NB4 (cell line): ENCODE data around the gene IL17RA.
"Not testable (repeated sequence)": the region's sequence is repeated elsewhere in the genome, so short reads cannot be mapped to it uniquely, and the experiment has no call there.

Source experiments
- CTCF ChIP-seq: IDR thresholded peaks from one replicate; pipeline ENCODE4 v1.5.1; 2012; ENCODE audit warnings: low read depth, low read length
- POLR2A ChIP-seq: IDR thresholded peaks from 2 replicates; pipeline ENCODE4 v1.6.1; 2011; ENCODE audit warnings: mild to moderate bottlenecking; ENCODE audit not compliant: insufficient read length; ENCODE audit errors: extremely low read depth

DNA sequence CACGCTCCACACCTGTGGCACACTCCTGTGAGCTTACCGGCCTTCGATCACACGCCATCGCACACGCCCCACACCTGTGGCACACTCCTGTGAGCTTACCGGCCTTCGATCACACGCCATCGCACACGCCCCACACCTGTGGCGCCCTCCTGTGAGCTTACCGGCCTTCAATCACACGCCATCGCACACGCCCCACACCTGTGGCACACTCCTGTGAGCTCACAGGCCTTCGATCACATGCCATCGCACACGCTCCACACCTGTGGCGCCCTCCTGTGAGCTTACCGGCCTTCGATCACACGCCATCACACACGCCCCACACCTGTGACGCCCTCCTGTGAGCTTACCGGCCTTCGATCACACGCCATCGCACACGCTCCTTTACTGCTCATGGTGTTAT, 62.7 kb downstream of the IL17RA start:
- TF ChIP-seq CTCF, POLR2A: not testable (repeated sequence)
